ENCODE measurements around the gene SLC9A5.

The SLC9A5 gene

GRCh38 chr16:67238806-67239470, 9.8 kb upstream of the SLC9A5 start:
- DNase-seq, result no peak

GRCh38 chr16:67240506-67240905, 8.3 kb upstream of the SLC9A5 start:
- peak; percentile 51 for DNase-seq

- no peak for DNase-seq
These were observed 7.5 kb upstream of the SLC9A5 start for GRCh38 chr16:67241008-67241900.

- DNase-seq, result no peak
These were observed 6.5 kb upstream of the SLC9A5 start for GRCh38 chr16:67242138-67242730.

- no peak for DNase-seq
These were observed 5.3 kb upstream of the SLC9A5 start for GRCh38 chr16:67243481-67243880.

- peak; percentile 78 for DNase-seq
These were observed 4.2 kb upstream of the SLC9A5 start for GRCh38 chr16:67244387-67245185.

GRCh38 chr16:67245186-67245585, 3.6 kb upstream of the SLC9A5 start:
- DNase-seq, result no peak

GRCh38 chr16:67245674-67246080, 3.1 kb upstream of the SLC9A5 start:
- no peak for DNase-seq

GRCh38 chr16:67246081-67246755, 2.6 kb upstream of the SLC9A5 start:
- DNase-seq, result peak; percentile 70

GRCh38 chr16:67246756-67247191, 2.0 kb upstream of the SLC9A5 start:
- DNase-seq, result no peak

- DNase-seq, result peak; percentile 96
These were observed 1.3 kb upstream of the SLC9A5 start, which contains the start of gene FHOD1 for GRCh38 chr16:67247192-67248072. Gene FHOD1, minus strand, starts transcription at chr16:67247481. Its CDS starts 71 bp downstream, at chr16:67247410.

GRCh38 chr16:67248073-67248400, 742 bp upstream of the SLC9A5 start:
- DNase-seq, result peak; percentile 26

- DNase-seq, result no peak
These were observed 632 bp downstream of the SLC9A5 start for GRCh38 chr16:67249178-67250044.

- DNase-seq, result no peak
These were observed 1.2 kb downstream of the SLC9A5 start for GRCh38 chr16:67250045-67250327.

GRCh38 chr16:67252609-67253497, 4.1 kb downstream of the SLC9A5 start:
- no peak for DNase-seq

- peak; percentile 62 for DNase-seq
These were observed 6.2 kb downstream of the SLC9A5 start for GRCh38 chr16:67254801-67255552.

GRCh38 chr16:67255553-67256221, 6.9 kb downstream of the SLC9A5 start:
- no peak for DNase-seq

- no peak for DNase-seq
These were observed 8.0 kb downstream of the SLC9A5 start for GRCh38 chr16:67256701-67257230.

All from hematopoietic multipotent progenitor cell treated with erythropoietin and hydrocortisone succinate and interleukin-3 and kit ligand, for 8 days (in vitro differentiated cells).